Smooth muscle cell of the pulmonary artery (primary cell): ENCODE data around the gene SAE1. TPM values are rescaled to one million over a fixed set of nuclear protein-coding genes. Genes with fewer than 3 reads are reported as not detected.

Source experiments
- total RNA-seq: library from RNA; depleted of rRNA; stranded (reverse); fragments of >200 nt; gene quantifications from 2 replicates; pipeline ENCODE4 v1.2.3, GENCODE V29; 2014

Gene SAE1
- 82.1 and 93.9 TPM in 2 replicates for total RNA-seq

GRCh38 chr19:47130589-47131227, at the start of gene SAE1:
Gene SAE1, plus strand, starts transcription at chr19:47130835. Its CDS starts 96 bp downstream, at chr19:47130931.

GRCh38 chr19:47112997-47113849, 17.4 kb upstream of the SAE1 start, which contains the start of gene ZC3H4:
Gene ZC3H4, minus strand, starts transcription at chr19:47113776. Its CDS starts 1,192 bp downstream, at chr19:47112584.

GRCh38 chr19:47230921-47231214, 100.2 kb downstream of the SAE1 start, which contains the start of gene BBC3:
Gene BBC3, minus strand, starts transcription at chr19:47231199. Its CDS starts 2,768 bp downstream, at chr19:47228431.

GRCh38 chr19:47255879-47256692, 125.5 kb downstream of the SAE1 start, which contains the start of gene CCDC9:
Gene CCDC9, plus strand, starts transcription at chr19:47256525. Its CDS starts 1,876 bp downstream, at chr19:47258401.

Other genes starting within 250 kb of the SAE1 start
- 0.79 and 1.7 TPM in 2 replicates for gene NPAS1, start 111.0 kb upstream of the SAE1 start, total RNA-seq
- 9.0 and 9.3 TPM in 2 replicates for gene TMEM160, start 82.2 kb upstream of the SAE1 start, total RNA-seq
- 10.4 and 13.3 TPM in 2 replicates for gene ZC3H4, start 17.1 kb upstream of the SAE1 start, total RNA-seq
- 10.5 and 14.8 TPM in 2 replicates for gene BBC3, start 100.4 kb downstream of the SAE1 start, total RNA-seq
- 8.3 and 9.3 TPM in 2 replicates for gene CCDC9, start 125.7 kb downstream of the SAE1 start, total RNA-seq
- gene INAFM1, start 144.1 kb downstream of the SAE1 start, total RNA-seq = 3.0 and 3.9 TPM in 2 replicates
- 0.39 and 0.73 TPM in 2 replicates for gene C5AR1, start 179.0 kb downstream of the SAE1 start, total RNA-seq
- gene C5AR2, start 201.3 kb downstream of the SAE1 start, total RNA-seq = 0.07 and 0.17 TPM in 2 replicates
- 8.4 and 16.8 TPM in 2 replicates for gene DHX34, start 218.5 kb downstream of the SAE1 start, total RNA-seq